SJSA1 (cell line): Measurements from ENCODE around the gene PTPRM. TPM values are rescaled to one million over a fixed set of nuclear protein-coding genes. Genes with fewer than 3 reads are reported as not detected.
"Not testable (repeated sequence)": the region's sequence is repeated elsewhere in the genome, so short reads cannot be mapped to it uniquely, and the experiment has no call there.

ENCODE experiments used
- DNase-seq, 2 experiments: peaks; one replicate each; pipeline ENCODE4 v3.0.0-alpha.2; 2015 to 2020; ENCODE audit warnings: low spot score in 2 of 2, low read depth in 1 of 2
- H3K27ac ChIP-seq: fragments of 250-450 bp; sonication (Bioruptor Pico); 2 replicates; pipeline ENCODE4 v1.5.1; 2020; ENCODE audit warnings: mild to moderate bottlenecking, moderate library complexity
- H3K27me3 ChIP-seq: fragments of 250-450 bp; sonication (Bioruptor Pico); replicated peaks from 2 replicates; pipeline ENCODE4 v1.5.1; 2020; ENCODE audit warnings: mild to moderate bottlenecking, moderate library complexity
- H3K36me3 ChIP-seq: fragments of 250-450 bp; sonication (Bioruptor Pico); 2 replicates; pipeline ENCODE4 v1.5.1; 2020; ENCODE audit warnings: mild to moderate bottlenecking
- H3K4me1 ChIP-seq: fragments of 250-450 bp; sonication (Bioruptor Pico); replicated peaks from 2 replicates; pipeline ENCODE4 v1.6.1; 2021; ENCODE audit warnings: mild to moderate bottlenecking
- H3K4me3 ChIP-seq: fragments of 250-450 bp; sonication (Bioruptor Pico); 2 replicates; pipeline ENCODE4 v1.5.1; 2020; ENCODE audit warnings: mild to moderate bottlenecking
- H3K9me3 ChIP-seq: fragments of 250-450 bp; sonication (Bioruptor Pico); replicated peaks from 2 replicates; pipeline ENCODE4 v1.5.1; 2020; ENCODE audit warnings: mild to moderate bottlenecking
- total RNA-seq: library from RNA; depleted of rRNA; stranded (reverse); fragments of >200 nt; shearing (Covaris generic); gene quantifications from 2 replicates; pipeline ENCODE4 v1.2.3, GENCODE V29; 2014

Gene PTPRM
- total RNA-seq, 1 experiment from 2014 or later: 68.3 TPM

DNA sequence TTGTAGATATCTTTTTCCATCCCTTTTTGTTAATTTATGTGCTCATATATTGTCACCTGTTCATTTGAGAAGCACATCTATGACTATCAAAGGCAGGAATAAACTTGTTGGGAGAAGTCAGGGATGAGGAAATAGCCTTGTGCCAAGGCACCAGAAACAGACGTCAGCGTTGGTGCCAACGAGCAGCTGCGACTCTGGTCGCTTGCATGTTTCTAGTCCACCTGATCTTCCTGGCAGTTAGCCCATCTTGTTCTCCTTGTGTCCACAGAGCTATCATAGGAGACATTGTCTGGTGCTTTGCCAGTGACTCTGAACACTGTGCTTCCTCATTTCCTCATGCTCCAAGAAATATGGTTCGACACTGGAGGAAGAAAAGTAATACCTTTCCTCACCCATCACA, 374.4 kb downstream of the PTPRM start:
- H3K36me3 ChIP-seq: no peaks in the 10 kb centered on the region
- DNase-seq: no peak
- no peak overlapping the region for H3K27ac ChIP-seq
- no peaks in the 10 kb centered on the region for H3K9me3 ChIP-seq
- no peaks in the 10 kb centered on the region for H3K27me3 ChIP-seq
- no peak overlapping the region for H3K4me3 ChIP-seq
- H3K4me1 ChIP-seq: peaks cover 24% of the 10 kb centered on the region

DNA sequence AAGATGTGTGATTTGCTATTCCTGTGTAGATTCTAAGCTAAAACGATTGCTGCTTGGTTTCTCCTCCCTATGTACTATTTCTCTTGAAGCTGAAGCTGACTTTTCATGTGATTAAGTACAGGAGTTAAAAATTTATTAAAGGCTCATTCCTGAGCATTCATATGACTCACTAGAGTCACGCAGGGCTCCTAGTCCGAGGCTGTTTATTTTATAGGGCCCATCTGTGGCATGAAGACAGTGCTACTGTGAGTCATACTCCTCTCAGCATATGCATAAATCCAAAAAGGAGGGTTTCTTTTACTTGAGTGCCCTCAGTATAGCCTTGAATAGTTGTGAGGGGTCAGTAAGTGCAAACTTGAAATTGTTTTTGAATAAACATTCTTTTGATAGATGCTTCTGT, 378.8 kb downstream of the PTPRM start:
- no peaks in the 10 kb centered on the region for H3K9me3 ChIP-seq
- no peaks in the 10 kb centered on the region for H3K27me3 ChIP-seq
- H3K4me3 ChIP-seq: no peak overlapping the region
- no peaks in the 10 kb centered on the region for H3K36me3 ChIP-seq
- DNase-seq: peak; percentile 83 to 86
- peaks cover 38% of the 10 kb centered on the region for H3K4me1 ChIP-seq
- H3K27ac ChIP-seq: peak overlapping the region; percentile 75

DNA sequence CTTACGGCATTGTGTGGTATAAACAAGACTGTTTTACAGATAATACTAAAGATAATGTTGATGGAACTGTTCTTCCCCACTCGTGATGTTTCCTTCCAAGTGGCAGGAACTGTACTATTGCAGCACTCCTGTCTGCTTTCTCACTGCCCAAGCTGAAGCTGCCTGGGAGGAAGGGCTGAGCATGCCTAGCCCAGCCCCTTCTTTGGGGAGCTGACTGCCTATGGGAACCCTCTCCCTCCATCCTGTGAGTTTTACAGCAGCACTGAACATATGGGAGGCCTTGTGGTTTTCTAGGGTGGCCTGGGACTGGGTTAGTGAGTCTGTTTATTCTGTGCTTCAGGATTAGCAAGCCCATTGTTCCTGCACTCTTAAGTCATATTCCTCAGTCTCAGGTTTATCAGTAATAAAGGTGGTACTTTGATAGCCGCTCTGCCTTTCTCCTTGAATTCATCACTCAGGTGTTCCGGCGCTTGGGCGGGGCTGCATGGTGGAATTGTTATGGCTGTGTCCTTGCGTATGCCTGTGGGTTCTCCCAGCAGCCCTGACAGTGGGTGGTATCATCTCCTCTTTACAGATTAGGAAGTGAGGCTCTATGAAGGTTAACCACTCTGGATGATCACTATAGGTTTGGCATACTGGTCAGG, 379.7 kb downstream of the PTPRM start:
- peaks cover 41% of the 10 kb centered on the region for H3K4me1 ChIP-seq
- DNase-seq: peak; percentile 89 to 92
- H3K27ac ChIP-seq: peak overlapping the region; percentile 75
- H3K36me3 ChIP-seq: no peaks in the 10 kb centered on the region
- H3K4me3 ChIP-seq: no peak overlapping the region
- H3K9me3 ChIP-seq: no peaks in the 10 kb centered on the region
- no peaks in the 10 kb centered on the region for H3K27me3 ChIP-seq

DNA sequence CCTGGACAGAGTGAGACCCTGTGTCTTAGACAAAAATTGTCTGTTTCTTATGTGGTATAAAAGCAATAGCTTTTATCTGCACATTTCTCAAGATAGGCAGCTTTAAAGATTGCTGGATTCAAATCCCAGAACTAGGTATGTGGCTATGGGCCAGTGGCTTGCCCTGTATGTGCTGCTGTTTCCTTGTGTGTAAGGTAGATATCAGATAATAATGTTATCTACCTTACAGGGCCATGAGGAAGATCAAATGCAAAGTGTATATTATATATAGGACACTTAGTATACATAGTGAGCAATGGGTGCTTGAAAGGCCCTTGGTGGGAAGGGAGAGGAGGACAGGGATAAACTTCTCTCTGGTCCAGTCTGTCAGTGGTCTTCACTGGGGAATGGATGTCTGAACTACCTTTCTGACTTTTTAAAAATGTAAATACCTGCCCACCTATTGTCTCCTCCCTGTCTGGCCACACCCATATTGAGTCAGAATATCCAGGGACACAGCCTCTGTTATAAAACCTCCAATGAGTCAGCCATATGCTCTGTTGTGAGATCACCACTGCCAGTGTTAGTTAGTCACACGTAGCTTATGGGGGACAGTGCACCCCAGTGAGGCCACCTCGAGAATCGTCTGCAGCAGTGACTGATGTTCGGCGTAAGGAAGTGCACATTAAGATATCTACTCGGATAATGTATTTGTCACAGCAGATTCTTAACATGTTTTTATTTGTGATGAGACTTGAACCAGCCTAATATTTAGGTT, 383.4 kb downstream of the PTPRM start:
- Histone ChIP-seq H3K4me1 (peaks cover 45% of the 10 kb centered on the region), H3K9me3 (no peaks in the 10 kb centered on the region), H3K27ac (peak overlapping the region; percentile 20; the same call in 1 of the 2 replicates), H3K4me3 (no peak overlapping the region), H3K36me3 (no peaks in the 10 kb centered on the region), H3K27me3 (no peaks in the 10 kb centered on the region)
- peak in 1 of 2 experiments; percentile 42 for DNase-seq

DNA sequence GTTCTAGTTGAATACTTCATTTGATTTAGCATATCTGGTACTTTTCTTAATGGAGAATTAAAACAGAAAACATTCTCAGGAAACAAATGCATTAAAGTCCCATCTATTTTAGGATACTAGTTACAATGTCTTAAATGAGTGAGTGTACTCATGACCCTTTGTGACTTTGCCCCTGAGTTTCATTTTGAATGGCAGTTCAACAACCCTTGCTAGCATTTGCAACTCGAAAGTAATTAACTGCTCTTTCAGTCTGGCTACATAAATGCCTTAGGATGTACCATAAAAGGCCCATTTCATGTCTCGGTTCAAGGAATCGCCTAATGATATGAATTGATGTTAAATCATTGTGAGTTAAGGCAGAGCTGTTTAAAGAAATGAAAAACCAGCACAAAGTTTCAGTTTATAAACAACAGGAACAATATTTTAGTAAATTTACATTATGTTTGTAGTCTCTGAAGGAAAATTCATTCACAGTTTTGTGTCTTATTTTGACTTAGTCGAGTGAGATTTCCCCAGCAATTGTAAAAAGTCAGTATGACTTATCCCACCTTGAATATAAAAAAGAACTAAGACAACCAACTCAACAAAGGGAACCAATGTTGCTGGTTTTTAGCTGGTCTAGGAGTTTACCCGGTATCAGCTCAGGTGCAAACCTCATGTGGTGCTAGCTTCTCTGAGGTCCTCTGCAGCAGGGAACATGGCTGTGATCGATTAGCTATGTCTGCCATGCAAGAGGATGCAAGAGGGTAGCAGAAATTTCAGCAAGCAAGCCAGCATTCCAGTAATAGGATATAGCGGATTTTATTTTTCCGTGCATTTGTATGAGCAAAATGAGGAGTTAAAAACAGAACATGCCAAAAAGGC, 386.2 kb downstream of the PTPRM start:
- Histone ChIP-seq H3K4me3 (no peak overlapping the region), H3K9me3 (no peaks in the 10 kb centered on the region), H3K27me3 (no peaks in the 10 kb centered on the region), H3K4me1 (peaks cover 25% of the 10 kb centered on the region), H3K27ac (no peak overlapping the region), H3K36me3 (no peaks in the 10 kb centered on the region)
- no peak for DNase-seq

DNA sequence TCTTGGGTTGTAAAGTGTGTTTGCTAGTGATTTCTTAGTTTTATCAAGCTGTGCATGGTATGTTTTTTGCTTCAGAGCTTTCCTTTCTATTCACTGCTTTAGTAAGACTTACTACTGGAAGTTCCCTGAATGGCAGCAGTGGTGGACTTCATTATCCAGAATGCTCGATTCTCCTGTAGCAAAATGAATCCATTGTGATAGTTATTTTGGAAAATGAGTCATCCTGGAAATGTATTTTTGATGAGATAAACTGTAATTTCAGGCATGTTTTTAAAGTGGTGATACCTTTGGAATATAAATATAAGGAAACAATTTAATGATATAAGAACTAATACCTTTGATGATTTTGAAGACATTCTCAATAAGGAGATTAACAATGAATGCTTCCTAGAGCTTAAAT, 387.1 kb downstream of the PTPRM start:
- H3K27ac ChIP-seq: no peak overlapping the region
- no peaks in the 10 kb centered on the region for H3K27me3 ChIP-seq
- H3K36me3 ChIP-seq: no peaks in the 10 kb centered on the region
- H3K4me3 ChIP-seq: no peak overlapping the region
- H3K4me1 ChIP-seq: peaks cover 34% of the 10 kb centered on the region
- no peaks in the 10 kb centered on the region for H3K9me3 ChIP-seq
- DNase-seq: peak in 1 of 2 experiments; percentile 15

DNA sequence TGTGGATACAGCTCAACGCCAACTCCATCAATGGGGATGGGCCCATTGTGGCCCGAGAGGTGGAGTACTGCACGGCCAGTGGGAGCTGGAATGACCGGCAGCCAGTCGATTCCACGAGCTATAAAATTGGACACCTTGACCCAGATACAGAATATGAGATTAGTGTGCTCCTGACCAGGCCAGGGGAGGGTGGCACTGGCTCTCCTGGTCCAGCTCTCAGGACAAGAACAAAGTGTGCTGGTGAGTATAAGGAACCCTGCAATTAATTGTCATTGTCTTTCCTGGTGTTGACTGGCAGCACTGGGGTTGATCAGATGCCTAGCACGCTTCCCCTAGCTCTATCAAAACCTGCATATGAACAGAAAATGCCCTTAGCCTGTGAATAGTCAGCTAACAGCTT, 388.1 kb downstream of the PTPRM start:
- H3K4me1 ChIP-seq: peaks cover 34% of the 10 kb centered on the region
- no peak for DNase-seq
- H3K4me3 ChIP-seq: no peak overlapping the region
- no peaks in the 10 kb centered on the region for H3K36me3 ChIP-seq
- H3K27me3 ChIP-seq: no peaks in the 10 kb centered on the region
- H3K27ac ChIP-seq: no peak overlapping the region
- H3K9me3 ChIP-seq: no peaks in the 10 kb centered on the region

DNA sequence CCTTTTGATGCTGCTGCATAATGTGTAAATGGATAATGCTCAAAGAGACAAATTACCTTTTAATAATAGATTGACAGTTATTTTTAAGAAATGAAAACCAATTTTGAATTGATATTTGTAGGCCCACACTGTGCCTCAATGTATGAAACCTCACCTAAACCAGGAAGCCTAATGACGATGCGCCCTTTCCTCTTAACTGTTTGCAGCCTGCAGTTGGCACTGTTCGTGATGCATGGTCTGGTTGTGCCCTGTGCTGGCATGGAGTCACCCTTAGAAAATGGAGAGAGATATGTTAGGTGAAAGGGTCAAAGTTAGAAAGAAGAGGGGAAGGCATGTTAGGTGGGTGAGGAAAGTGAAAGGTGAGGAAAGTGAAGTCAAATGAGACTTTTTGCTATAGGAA, 390.2 kb downstream of the PTPRM start:
- no peaks in the 10 kb centered on the region for H3K27me3 ChIP-seq
- no peaks in the 10 kb centered on the region for H3K36me3 ChIP-seq
- H3K4me1 ChIP-seq: peaks cover 24% of the 10 kb centered on the region
- H3K4me3 ChIP-seq: no peak overlapping the region
- H3K27ac ChIP-seq: no peak overlapping the region
- no peak for DNase-seq
- no peaks in the 10 kb centered on the region for H3K9me3 ChIP-seq

DNA sequence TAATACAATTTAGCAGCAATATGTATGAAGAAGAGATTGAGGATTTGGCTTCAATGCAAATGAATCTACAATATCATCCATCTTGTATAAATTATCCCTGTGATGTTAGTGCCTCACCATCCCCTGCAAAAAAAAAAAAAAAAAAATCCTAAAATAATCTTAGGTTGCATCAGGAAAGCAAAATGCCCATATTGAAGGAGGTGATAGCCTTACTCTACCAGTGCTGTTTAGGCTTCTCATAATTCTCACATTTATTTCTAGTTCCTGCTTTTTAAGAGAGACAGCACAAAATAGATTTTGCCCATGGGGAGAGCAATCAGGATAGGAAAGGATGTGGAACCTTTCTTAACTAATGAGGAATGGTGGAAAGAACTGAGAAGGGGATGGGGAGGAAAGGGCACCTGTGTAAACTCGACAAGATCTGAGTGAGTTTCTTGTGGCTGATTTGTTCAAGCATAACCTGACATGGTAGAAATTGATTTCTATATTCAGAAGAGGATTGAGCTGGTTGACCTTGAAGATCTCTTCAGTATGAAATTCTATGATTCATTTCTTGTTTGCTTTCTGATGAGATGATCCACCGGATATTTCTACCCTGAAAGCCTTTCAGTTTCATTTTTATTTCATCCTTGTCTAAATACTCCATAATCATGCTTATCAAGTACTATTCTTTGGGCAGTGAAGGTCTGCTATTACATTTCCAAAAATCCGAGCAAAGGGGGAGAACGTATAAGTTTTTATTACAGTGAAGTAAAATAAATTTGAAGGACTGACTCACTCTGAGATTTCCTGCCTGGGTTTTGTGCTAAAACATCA, 391.2 kb downstream of the PTPRM start:
- peak overlapping the region; percentile 10; the same call in 1 of the 2 replicates for H3K27ac ChIP-seq
- no peak overlapping the region for H3K4me3 ChIP-seq
- H3K27me3 ChIP-seq: no peaks in the 10 kb centered on the region
- no peaks in the 10 kb centered on the region for H3K9me3 ChIP-seq
- DNase-seq: peak in 1 of 2 experiments; percentile 28
- H3K36me3 ChIP-seq: no peaks in the 10 kb centered on the region
- peaks cover 24% of the 10 kb centered on the region for H3K4me1 ChIP-seq

DNA sequence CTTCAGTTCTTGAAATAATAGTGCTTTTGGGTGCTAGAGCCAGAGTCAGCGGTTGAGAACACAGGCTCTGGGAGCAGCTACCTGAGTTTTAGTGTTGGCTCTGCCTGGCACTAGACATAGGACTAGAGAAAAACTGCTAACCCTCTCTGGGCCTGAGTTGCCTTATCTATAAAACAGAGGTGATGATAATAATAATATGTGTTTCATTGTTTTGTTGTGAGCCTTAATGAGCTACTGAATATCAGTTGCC, 391.7 kb downstream of the PTPRM start:
- peak in 1 of 2 experiments; percentile 27 for DNase-seq
- Histone ChIP-seq H3K27ac (peak overlapping the region; percentile 10; the same call in 1 of the 2 replicates), H3K9me3 (no peaks in the 10 kb centered on the region), H3K36me3 (no peaks in the 10 kb centered on the region), H3K4me1 (peaks cover 21% of the 10 kb centered on the region), H3K27me3 (no peaks in the 10 kb centered on the region), H3K4me3 (no peak overlapping the region)

DNA sequence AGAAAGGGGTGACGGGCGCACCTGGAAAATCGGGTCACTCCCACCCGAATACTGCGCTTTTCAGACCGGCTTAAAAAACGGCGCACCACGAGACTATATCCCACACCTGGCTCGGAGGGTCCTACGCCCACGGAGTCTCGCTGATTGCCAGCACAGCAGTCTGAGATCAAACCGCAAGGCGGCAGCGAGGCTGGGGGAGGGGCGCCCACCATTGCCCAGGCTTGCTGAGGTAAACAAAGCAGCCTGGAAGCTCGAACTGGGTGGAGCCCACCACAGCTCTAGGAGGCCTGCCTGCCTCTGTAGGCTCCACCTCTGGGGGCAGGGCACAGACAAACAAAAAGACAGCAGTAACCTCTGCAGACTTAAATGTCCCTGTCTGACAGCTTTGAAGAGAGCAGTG, 399.6 kb downstream of the PTPRM start:
- not testable (repeated sequence) for H3K4me1 ChIP-seq, DNase-seq, H3K27me3 ChIP-seq, H3K4me3 ChIP-seq, H3K27ac ChIP-seq, H3K36me3 ChIP-seq, H3K9me3 ChIP-seq

DNA sequence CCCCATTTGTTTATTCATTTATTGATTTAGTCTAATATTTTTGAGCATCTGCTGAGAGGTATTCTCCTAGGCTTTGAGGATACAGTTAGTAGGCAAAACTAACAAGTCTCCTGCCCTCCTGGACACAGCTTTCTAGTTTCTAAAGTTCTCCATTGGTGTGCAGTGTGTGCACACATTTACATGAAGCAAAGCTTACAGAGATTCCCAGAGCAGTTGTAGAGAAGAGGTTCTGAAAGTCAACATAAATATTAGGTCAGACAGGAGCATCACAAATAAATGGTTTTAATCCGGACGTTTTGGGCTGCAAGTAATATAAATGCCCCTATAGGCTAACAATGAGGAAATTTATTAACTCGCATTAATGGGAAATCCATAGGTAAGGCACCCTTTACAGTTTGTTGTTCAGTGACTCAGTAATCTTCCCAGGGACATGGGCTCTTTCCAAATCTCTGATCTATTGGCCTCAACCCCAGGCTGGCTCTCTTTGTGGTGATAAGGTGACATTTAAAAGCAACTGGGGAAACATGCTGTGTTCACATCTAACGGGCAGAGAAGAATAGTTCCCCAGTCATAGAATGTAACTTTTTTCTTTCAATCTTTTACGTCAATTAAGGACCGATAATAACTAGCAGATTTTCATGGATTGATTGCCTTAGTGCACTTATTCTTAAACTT, 407.2 kb downstream of the PTPRM start:
- H3K9me3 ChIP-seq: no peaks in the 10 kb centered on the region
- no peak overlapping the region for H3K27ac ChIP-seq
- no peaks in the 10 kb centered on the region for H3K4me1 ChIP-seq
- no peaks in the 10 kb centered on the region for H3K36me3 ChIP-seq
- DNase-seq: no peak
- H3K4me3 ChIP-seq: no peak overlapping the region
- no peaks in the 10 kb centered on the region for H3K27me3 ChIP-seq

DNA sequence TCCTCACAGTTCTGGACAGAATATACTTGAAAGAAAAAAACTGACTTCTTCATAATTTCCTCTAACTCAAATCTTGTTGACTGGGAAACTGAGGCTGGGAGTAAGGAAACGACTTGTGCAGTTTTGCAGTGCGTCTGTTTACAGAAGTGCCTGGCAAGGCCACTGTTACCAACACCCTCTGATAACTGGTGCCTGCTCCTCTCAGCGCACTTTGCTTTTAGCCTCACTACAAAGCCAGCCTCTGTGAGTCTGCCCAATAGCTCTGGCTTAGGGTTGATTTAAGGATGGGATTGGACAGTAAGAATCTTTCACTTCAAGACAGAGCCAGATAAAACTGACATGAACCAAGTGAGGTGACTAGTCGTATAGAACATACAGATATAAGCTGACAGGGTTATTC, 410.8 kb downstream of the PTPRM start:
- Histone ChIP-seq H3K27me3 (no peaks in the 10 kb centered on the region), H3K4me3 (no peak overlapping the region), H3K9me3 (no peaks in the 10 kb centered on the region), H3K4me1 (no peaks in the 10 kb centered on the region), H3K36me3 (no peaks in the 10 kb centered on the region), H3K27ac (no peak overlapping the region)
- DNase-seq: no peak
